ENCODE data around the gene RPP40.
A peak's percentile ranks its signal among the peaks of the same experiment; 100 is the strongest.

RPP40 gene

DNA sequence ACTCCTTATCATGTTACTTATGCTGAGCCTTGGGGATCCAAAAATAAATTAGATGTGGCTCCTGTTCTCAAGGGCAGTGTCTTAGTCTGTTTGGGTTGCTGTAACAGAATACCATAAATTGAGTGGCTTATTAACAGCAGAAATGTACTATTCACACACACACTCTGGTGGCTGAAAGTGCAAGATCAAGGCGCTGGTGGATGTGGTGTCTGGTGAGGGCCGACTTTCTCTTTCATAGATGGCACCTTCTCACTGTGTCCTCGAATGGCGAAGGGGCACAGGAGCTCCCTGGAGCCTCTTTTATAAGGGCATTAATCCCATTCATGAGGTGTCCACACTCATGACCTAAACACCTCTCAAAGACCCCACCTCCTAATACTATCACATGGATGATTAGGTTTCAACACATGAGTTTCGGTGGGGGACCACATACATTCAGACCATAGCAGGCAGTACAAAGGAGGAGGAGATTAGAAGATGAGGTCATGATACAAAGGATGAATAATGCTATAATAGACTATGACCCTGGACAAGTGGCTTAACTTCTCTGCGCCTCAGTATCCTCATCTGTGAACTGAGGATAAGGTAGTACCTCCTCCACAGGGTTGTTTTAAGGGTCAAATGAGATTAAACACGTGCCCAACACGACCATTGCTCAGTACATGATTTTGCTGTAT is 34.1 kb downstream of the RPP40 start:
- Histone ChIP-seq H3K9me3 (ENCODE audit: control insufficient read depth, low read length) (no peaks in the 10 kb centered on the region), H3K36me3 (ENCODE audit: control insufficient read depth, insufficient read depth, low read length, severe bottlenecking) (no peaks in the 10 kb centered on the region), H3K9ac (ENCODE audit: low read length) (no peak overlapping the region), H3K27me3 (replicated peaks; ENCODE audit: control insufficient read depth, insufficient read depth, low read length) (no peaks in the 10 kb centered on the region), H3K4me1 (ENCODE audit: control insufficient read depth, insufficient read depth, low read length) (peaks cover 12% of the 10 kb centered on the region), H3K4me3 (ENCODE audit: low read length) (no peak overlapping the region)
- DNase-seq (ENCODE audit: low read depth) = no peak

DNA sequence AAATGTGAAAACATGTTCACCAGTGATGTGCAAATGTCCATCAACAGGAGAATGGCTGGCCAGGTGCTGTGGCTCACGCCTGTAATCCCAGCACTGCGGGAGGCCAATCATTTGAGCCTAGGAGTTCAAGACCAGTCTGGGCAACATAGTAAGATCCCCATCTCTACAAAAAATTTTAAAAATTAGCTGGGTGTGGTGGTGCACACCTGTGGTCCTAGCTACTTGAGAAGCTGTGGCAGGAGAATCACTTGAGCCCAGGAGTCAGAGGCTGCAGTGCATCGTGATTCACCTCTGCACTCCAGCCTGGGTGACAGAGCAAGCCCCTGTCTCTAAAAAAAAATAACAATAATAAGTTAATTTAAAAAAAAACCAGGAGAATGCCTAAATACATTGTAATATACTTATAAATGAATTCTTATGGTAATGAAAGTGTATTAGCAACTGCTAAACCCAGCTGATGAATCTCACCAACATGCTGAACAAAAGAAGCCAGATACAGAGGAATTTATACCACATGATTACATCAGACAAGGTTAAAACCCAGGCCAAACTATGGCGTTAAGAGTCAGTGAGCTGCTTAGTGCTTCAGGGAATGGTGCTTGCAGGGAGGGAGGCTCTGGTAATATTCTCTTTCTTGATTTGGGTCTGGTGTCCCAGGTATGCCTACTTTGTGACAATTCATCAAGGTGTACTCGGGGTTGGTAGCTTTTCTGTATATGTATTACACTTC is 36.4 kb downstream of the RPP40 start:
- Histone ChIP-seq H3K9ac (ENCODE audit: low read length) (no peak overlapping the region), H3K36me3 (ENCODE audit: control insufficient read depth, insufficient read depth, low read length, severe bottlenecking) (no peaks in the 10 kb centered on the region), H3K27me3 (replicated peaks; ENCODE audit: control insufficient read depth, insufficient read depth, low read length) (peaks cover 5% of the 10 kb centered on the region), H3K4me3 (ENCODE audit: low read length) (no peak overlapping the region), H3K4me1 (ENCODE audit: control insufficient read depth, insufficient read depth, low read length) (no peaks in the 10 kb centered on the region), H3K9me3 (ENCODE audit: control insufficient read depth, low read length) (no peaks in the 10 kb centered on the region)
- DNase-seq (ENCODE audit: low read depth) = no peak

DNA sequence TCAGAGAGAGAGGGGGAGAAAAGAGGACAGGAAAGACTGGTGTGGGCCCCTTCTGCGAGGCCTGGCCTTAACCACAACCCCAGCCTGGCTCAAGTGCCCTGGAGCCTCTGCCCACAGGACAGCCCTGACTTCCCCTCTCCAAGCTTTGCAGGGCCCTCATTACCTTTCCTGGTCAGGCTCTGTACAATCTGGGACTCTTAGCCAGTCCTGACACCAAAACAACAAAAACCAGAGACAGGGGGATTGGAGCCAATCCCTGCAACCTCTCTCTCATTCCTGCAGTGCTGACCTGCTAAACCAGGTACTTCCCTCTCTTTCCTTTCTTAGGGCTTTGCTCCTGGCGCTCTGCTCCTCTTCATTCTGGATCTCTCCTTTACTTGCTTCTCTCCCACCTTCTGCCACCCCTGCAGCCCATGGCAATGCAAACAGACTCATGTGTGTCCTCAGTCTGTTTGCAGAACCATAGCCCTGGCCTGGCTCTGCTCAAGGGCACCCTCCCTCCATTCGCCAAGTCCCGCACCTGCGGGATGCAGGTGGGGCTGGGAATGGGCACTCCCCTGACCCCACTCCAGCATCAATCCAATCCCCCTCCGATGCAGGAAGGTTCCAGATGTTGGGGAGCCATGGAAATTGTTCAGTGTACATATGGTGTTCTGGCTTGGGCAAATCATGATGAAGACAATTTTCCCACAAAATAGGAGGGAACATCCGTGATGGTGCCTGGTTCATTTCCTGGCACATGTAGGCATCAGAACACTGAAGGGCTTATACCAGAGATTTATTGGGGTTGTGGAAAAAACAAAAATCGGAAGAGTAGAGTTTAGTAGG is 38.1 kb downstream of the RPP40 start:
- Histone ChIP-seq H3K36me3 (ENCODE audit: control insufficient read depth, insufficient read depth, low read length, severe bottlenecking) (no peaks in the 10 kb centered on the region), H3K27me3 (replicated peaks; ENCODE audit: control insufficient read depth, insufficient read depth, low read length) (peaks cover 5% of the 10 kb centered on the region), H3K9ac (ENCODE audit: low read length) (no peak overlapping the region), H3K9me3 (ENCODE audit: control insufficient read depth, low read length) (no peaks in the 10 kb centered on the region), H3K4me1 (ENCODE audit: control insufficient read depth, insufficient read depth, low read length) (no peaks in the 10 kb centered on the region), H3K4me3 (ENCODE audit: low read length) (no peak overlapping the region)
- DNase-seq (ENCODE audit: low read depth) = no peak

DNA sequence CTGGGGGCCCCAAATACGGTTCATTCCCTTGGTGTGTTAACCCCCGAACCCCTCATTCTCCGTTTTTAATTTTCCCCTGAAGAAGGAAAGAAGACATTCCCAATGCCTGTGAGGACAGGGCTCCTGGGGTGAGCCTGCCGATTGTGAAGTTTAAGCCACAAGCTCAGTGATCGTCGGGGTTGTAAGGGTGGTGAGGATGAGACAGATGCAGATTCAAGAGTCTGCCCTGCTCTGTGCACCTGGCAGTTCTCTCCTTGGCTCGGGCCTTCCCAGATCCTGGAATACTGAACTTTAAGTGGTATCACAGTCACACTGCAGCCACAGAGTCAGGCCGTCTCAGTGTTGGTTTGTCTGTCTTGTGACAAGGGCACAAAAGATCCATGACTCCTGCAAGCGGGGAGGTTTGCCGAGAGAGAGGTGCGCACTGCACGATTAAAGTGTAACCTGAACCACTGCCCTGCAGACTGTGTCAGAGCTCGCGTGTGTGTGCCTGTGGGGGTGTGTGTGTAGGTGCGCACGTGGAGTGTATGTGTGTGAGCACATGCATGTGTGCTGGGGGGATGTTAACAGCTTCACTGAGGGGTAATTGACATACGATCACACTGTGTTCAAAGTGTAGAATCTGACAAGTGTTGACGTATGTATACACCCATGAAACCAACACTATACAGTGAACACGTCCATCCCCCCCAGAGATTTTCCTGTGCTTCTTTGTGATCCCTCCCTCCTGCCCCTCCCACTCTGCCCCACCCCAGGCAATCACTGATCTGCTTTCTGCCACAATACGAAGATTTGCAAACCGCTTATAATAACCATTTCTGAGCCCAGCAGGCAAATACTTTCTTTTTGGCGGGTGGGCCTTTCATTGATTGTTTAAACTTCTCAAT is 38.9 kb downstream of the RPP40 start:
- H3K4me1 ChIP-seq (ENCODE audit: control insufficient read depth, insufficient read depth, low read length) = no peaks in the 10 kb centered on the region
- H3K9ac ChIP-seq (ENCODE audit: low read length) = no peak overlapping the region
- no peak overlapping the region for H3K4me3 ChIP-seq (ENCODE audit: low read length)
- H3K9me3 ChIP-seq (ENCODE audit: control insufficient read depth, low read length) = no peaks in the 10 kb centered on the region
- peaks cover 5% of the 10 kb centered on the region for H3K27me3 ChIP-seq (replicated peaks; ENCODE audit: control insufficient read depth, insufficient read depth, low read length)
- no peak for DNase-seq (ENCODE audit: low read depth)
- H3K36me3 ChIP-seq (ENCODE audit: control insufficient read depth, insufficient read depth, low read length, severe bottlenecking) = no peaks in the 10 kb centered on the region

DNA sequence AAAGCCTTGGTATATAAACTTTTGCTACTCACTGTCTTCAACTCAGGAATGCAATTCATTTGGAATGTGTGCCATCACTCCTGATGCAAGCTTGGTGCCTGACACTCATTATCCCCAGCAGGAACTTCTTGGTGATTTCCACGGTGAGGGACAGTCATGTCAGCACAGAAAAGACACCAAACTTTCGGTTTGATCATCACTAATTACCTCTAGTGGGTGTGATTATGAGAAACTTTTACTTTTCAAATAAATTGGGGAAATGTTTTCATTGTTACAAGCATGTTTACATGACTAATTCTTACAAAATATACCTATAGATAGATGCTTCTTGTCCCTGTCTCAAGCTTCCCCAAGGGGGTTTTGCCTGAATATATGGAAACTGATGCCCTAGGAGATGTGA is 40.9 kb downstream of the RPP40 start:
- Histone ChIP-seq H3K9ac (ENCODE audit: low read length) (no peak overlapping the region), H3K9me3 (ENCODE audit: control insufficient read depth, low read length) (no peaks in the 10 kb centered on the region), H3K27me3 (replicated peaks; ENCODE audit: control insufficient read depth, insufficient read depth, low read length) (peaks cover 5% of the 10 kb centered on the region), H3K4me1 (ENCODE audit: control insufficient read depth, insufficient read depth, low read length) (no peaks in the 10 kb centered on the region), H3K4me3 (ENCODE audit: low read length) (no peak overlapping the region), H3K36me3 (ENCODE audit: control insufficient read depth, insufficient read depth, low read length, severe bottlenecking) (no peaks in the 10 kb centered on the region)
- peak; percentile 15 for DNase-seq (ENCODE audit: low read depth)

DNA sequence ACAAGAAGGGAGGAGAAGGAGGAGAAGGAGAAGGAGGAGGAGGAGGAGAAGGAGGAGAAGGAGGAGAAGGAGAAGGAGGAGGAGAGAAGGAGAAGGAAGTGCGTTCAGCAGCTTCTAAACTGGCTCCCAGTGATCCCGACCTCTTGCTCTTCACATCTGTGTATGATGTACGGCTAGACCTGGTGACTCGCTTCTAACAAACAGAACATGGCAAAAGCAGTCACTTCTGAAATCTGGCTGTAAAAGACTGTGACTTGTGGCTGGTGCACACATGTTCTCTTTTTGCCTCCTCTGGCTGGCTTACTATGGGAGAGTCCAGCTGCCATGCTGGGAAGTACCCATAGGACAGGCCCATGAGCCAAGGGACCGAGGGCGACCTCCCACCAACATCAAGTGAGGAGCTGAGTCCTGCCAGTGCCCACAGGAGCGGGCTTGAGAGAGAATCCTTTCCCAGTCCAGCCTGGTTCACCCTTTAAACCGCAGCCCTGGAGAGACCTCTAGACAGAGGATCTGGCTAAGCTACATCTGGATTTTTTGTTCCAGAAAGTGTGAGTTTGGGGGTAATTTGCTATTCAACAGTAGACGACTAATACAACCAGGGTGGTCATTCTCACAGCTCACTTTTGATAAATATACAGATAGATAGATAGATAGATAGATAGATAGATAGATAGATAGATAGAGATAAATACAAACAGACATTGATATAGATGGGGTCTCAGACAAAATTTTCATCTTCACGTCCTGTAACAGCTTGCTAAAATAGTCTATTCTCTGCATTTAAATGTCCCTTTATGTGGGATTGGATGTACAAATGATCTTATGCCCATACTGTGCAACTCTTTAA is 42.3 kb downstream of the RPP40 start:
- no peaks in the 10 kb centered on the region for H3K36me3 ChIP-seq (ENCODE audit: control insufficient read depth, insufficient read depth, low read length, severe bottlenecking)
- no peaks in the 10 kb centered on the region for H3K9me3 ChIP-seq (ENCODE audit: control insufficient read depth, low read length)
- DNase-seq (ENCODE audit: low read depth) = no peak
- peaks cover 5% of the 10 kb centered on the region for H3K27me3 ChIP-seq (replicated peaks; ENCODE audit: control insufficient read depth, insufficient read depth, low read length)
- H3K4me1 ChIP-seq (ENCODE audit: control insufficient read depth, insufficient read depth, low read length) = peaks cover 7% of the 10 kb centered on the region
- H3K9ac ChIP-seq (ENCODE audit: low read length) = no peak overlapping the region
- H3K4me3 ChIP-seq (ENCODE audit: low read length) = no peak overlapping the region

DNA sequence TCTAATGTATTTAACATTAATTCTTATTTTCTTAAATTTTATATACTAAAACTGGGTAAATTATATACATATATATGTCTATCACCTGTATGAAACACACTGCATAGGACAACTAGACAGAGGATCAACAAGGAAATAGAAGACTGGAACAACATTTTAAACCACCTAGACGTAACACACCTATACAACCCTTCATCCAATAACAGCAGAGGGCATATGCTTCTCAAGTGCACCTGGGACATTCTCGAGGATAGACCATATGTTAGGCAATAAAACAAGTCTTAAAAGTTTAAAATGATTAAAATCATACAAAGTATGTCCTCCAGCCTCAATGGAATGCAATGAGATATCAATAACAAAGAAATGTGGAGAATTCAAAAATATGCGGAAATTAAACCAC is 45.2 kb downstream of the RPP40 start:
- peaks cover 12% of the 10 kb centered on the region for H3K4me1 ChIP-seq (ENCODE audit: control insufficient read depth, insufficient read depth, low read length)
- H3K27me3 ChIP-seq (replicated peaks; ENCODE audit: control insufficient read depth, insufficient read depth, low read length) = no peaks in the 10 kb centered on the region
- H3K9me3 ChIP-seq (ENCODE audit: control insufficient read depth, low read length) = no peaks in the 10 kb centered on the region
- no peak overlapping the region for H3K4me3 ChIP-seq (ENCODE audit: low read length)
- no peak overlapping the region for H3K9ac ChIP-seq (ENCODE audit: low read length)
- peaks cover 7% of the 10 kb centered on the region for H3K36me3 ChIP-seq (ENCODE audit: control insufficient read depth, insufficient read depth, low read length, severe bottlenecking)
- no peak for DNase-seq (ENCODE audit: low read depth)

DNA sequence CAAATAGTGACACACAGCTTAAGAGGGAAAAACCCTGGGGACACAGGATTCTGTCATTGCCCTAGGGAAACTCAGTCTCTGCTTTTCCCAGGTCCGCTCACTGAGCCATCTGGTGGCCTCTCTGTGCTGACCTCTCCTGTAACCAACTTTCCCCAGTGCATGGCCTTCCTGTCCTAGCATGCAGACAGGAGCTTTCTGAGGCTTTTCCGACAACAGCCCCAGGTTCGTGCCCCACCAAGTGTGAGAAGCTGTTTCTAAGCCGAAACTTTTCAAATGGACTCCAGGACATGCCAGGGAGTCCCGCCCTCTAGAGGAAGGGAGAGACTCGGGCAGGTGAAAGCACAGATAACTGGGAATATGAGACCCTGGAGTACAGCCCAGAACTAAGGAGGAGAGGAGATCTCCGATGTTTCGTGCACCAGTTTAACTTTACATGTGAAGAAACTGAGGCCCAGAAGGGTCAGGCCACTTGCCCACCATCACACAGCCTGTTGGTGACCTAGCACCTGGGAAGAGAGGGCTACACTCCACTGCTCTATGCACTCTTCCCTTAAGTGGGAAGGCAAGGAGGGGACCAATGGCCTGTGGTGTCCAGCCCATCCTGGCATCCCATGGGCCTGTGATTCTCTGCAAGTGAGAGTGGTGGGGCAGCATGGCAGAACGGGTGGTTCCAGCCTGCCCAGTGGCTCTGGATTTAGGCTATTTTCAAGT is 46.2 kb downstream of the RPP40 start:
- peaks cover 12% of the 10 kb centered on the region for H3K4me1 ChIP-seq (ENCODE audit: control insufficient read depth, insufficient read depth, low read length)
- H3K36me3 ChIP-seq (ENCODE audit: control insufficient read depth, insufficient read depth, low read length, severe bottlenecking) = peaks cover 10% of the 10 kb centered on the region
- no peaks in the 10 kb centered on the region for H3K27me3 ChIP-seq (replicated peaks; ENCODE audit: control insufficient read depth, insufficient read depth, low read length)
- no peak overlapping the region for H3K4me3 ChIP-seq (ENCODE audit: low read length)
- no peaks in the 10 kb centered on the region for H3K9me3 ChIP-seq (ENCODE audit: control insufficient read depth, low read length)
- DNase-seq (ENCODE audit: low read depth) = no peak
- H3K9ac ChIP-seq (ENCODE audit: low read length) = no peak overlapping the region

DNA sequence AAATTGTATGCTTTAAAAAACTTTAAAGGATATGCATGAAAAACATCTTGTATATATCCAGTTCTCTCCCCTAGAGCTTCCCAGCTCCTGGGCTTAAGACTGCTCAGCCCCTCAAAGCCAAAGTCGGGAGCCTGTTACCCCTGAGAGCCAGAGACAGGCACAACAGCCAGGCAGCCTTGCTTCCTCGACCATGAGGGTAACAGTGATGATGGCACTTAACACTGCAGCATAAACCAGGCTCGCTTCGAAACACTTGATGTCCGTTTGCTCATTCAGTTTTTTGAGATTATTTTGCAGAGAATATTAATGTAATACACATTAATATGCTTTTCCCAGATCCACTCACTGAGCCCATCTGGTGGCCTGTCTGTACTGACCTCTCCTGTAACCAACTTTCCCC is 47.2 kb downstream of the RPP40 start:
- no peaks in the 10 kb centered on the region for H3K27me3 ChIP-seq (replicated peaks; ENCODE audit: control insufficient read depth, insufficient read depth, low read length)
- no peaks in the 10 kb centered on the region for H3K9me3 ChIP-seq (ENCODE audit: control insufficient read depth, low read length)
- no peak overlapping the region for H3K4me3 ChIP-seq (ENCODE audit: low read length)
- no peak for DNase-seq (ENCODE audit: low read depth)
- H3K36me3 ChIP-seq (ENCODE audit: control insufficient read depth, insufficient read depth, low read length, severe bottlenecking) = peaks cover 15% of the 10 kb centered on the region
- peaks cover 12% of the 10 kb centered on the region for H3K4me1 ChIP-seq (ENCODE audit: control insufficient read depth, insufficient read depth, low read length)
- no peak overlapping the region for H3K9ac ChIP-seq (ENCODE audit: low read length)

DNA sequence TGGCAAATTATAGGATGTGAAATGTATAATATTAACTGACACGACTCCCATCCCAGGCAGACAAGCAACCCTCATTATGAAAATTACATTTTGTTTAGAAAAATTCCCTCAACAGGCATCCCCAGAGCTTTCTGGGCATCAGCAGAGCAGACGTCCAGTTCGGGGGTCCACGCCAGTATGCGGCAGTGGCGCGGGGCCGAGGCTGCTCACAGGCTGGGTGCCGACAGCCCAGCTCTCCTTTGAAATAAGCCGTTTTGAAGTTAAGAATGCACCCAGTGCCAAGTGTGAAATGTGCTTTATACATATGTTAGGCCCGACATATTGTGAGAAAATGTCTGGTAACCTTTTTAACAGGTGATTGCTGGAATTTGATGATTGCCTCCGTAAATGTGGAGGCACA is 50.4 kb downstream of the RPP40 start:
- Histone ChIP-seq H3K4me1 (ENCODE audit: control insufficient read depth, insufficient read depth, low read length) (peaks cover 12% of the 10 kb centered on the region), H3K9me3 (ENCODE audit: control insufficient read depth, low read length) (no peaks in the 10 kb centered on the region), H3K9ac (ENCODE audit: low read length) (no peak overlapping the region), H3K27me3 (replicated peaks; ENCODE audit: control insufficient read depth, insufficient read depth, low read length) (no peaks in the 10 kb centered on the region), H3K4me3 (ENCODE audit: low read length) (no peak overlapping the region), H3K36me3 (ENCODE audit: control insufficient read depth, insufficient read depth, low read length, severe bottlenecking) (peaks cover 27% of the 10 kb centered on the region)
- DNase-seq (ENCODE audit: low read depth) = no peak
